ENCODE measurements around the gene CLNK.

Gene CLNK

GRCh38 chr4:10677796-10678497 is 6.6 kb downstream of the CLNK start:
- no peak for DNase-seq (ENCODE audit: low read depth)

GRCh38 chr4:10673817-10674369 is 10.7 kb downstream of the CLNK start:
- TF ChIP-seq, protein P1, sequence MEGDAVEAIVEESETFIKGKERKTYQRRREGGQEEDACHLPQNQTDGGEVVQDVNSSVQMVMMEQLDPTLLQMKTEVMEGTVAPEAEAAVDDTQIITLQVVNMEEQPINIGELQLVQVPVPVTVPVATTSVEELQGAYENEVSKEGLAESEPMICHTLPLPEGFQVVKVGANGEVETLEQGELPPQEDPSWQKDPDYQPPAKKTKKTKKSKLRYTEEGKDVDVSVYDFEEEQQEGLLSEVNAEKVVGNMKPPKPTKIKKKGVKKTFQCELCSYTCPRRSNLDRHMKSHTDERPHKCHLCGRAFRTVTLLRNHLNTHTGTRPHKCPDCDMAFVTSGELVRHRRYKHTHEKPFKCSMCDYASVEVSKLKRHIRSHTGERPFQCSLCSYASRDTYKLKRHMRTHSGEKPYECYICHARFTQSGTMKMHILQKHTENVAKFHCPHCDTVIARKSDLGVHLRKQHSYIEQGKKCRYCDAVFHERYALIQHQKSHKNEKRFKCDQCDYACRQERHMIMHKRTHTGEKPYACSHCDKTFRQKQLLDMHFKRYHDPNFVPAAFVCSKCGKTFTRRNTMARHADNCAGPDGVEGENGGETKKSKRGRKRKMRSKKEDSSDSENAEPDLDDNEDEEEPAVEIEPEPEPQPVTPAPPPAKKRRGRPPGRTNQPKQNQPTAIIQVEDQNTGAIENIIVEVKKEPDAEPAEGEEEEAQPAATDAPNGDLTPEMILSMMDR (conservative IDR thresholded peaks at IDR 0.05; ENCODE audit: low read length) = no peak
- no peak for DNase-seq (ENCODE audit: low read depth)
- H3K4me3 ChIP-seq (ENCODE audit: low read length) = no peak overlapping the region

More at GRCh38 chr4:10677796-10678497, 6.6 kb downstream of the CLNK start:
- H3K4me3 ChIP-seq (ENCODE audit: low read length) = no peak overlapping the region
- TF ChIP-seq, protein P1 (conservative IDR thresholded peaks at IDR 0.05; ENCODE audit: low read length) = no peak

DNA sequence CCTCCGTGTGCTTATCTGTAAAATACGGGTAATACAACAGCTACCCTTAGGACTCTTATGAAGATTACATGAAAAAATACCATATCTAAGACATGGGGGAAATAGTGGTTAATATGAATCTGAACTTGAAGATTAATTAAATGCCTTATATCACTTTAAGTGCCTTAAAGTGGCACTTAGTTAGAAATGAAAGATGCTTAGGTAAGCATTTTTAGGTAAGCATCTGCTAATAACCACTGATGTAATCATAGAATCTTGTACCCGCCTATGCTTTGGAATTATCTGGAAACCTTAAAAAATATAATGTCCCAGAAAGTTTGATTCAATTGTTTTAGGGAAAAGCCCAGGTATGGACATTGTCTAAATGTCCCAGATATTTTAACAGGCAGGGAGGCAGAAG is 12.2 kb downstream of the CLNK start:
- TF ChIP-seq, protein P1 (conservative IDR thresholded peaks at IDR 0.05; ENCODE audit: low read length) = no peak
- no peak for DNase-seq (ENCODE audit: low read depth)

GRCh38 chr4:10671799-10672198 is 12.8 kb downstream of the CLNK start:
- TF ChIP-seq, protein P1 (conservative IDR thresholded peaks at IDR 0.05; ENCODE audit: low read length) = no peak
- H3K4me3 ChIP-seq (ENCODE audit: low read length) = no peak overlapping the region
- DNase-seq (ENCODE audit: low read depth) = no peak

More for the DNA sequence above, 12.2 kb downstream of the CLNK start:
- no peak overlapping the region for H3K4me3 ChIP-seq (ENCODE audit: low read length)

GRCh38 chr4:10671366-10671765 is 13.2 kb downstream of the CLNK start:
- no peak overlapping the region for H3K4me3 ChIP-seq (ENCODE audit: low read length)
- TF ChIP-seq, protein P1 (conservative IDR thresholded peaks at IDR 0.05; ENCODE audit: low read length) = no peak
- no peak for DNase-seq (ENCODE audit: low read depth)

- TF ChIP-seq, protein P1 (conservative IDR thresholded peaks at IDR 0.05; ENCODE audit: low read length) = no peak
- DNase-seq (ENCODE audit: low read depth) = no peak
- no peak overlapping the region for H3K4me3 ChIP-seq (ENCODE audit: low read length)
Observed at GRCh38 chr4:10670321-10670720, 14.2 kb downstream of the CLNK start.

GRCh38 chr4:10667701-10668326 is 16.8 kb downstream of the CLNK start:
- DNase-seq (ENCODE audit: low read depth) = no peak
- TF ChIP-seq, protein P1 (conservative IDR thresholded peaks at IDR 0.05; ENCODE audit: low read length) = no peak
- no peak overlapping the region for H3K4me3 ChIP-seq (ENCODE audit: low read length)
